Dermis blood vessel endothelial cell (primary cell): ENCODE results near the gene ZNF557. TPM values are rescaled to one million over a fixed set of nuclear protein-coding genes. Genes with fewer than 3 reads are reported as not detected.

Source experiments
- DNase-seq: peaks from one replicate; pipeline ENCODE4 v3.0.0; 2010
- total RNA-seq: library from RNA; depleted of rRNA; stranded (reverse); fragments of >200 nt; gene quantifications from 2 replicates; pipeline ENCODE4 v1.2.3, GENCODE V29; 2014

ZNF557 gene
- total RNA-seq, 1 donor from 2014 or later = 22.3 TPM

GRCh38 chr19:7076151-7076550 lies 6.6 kb downstream of the ZNF557 start:
- no peak for DNase-seq

- no peak for DNase-seq
Measured at GRCh38 chr19:7078008-7078407, 8.5 kb downstream of the ZNF557 start.

- peak; percentile 37 for DNase-seq
Measured at GRCh38 chr19:7083076-7083956, 13.8 kb downstream of the ZNF557 start.

GRCh38 chr19:7088999-7089398 lies 19.5 kb downstream of the ZNF557 start:
- DNase-seq = no peak

- DNase-seq = no peak
Measured at GRCh38 chr19:7098096-7098495, 28.6 kb downstream of the ZNF557 start.

GRCh38 chr19:7098701-7099596 lies 29.4 kb downstream of the ZNF557 start:
- DNase-seq = peak; percentile 91

- no peak for DNase-seq
Measured at GRCh38 chr19:7099597-7099921, 30.1 kb downstream of the ZNF557 start.

GRCh38 chr19:7101498-7102253 lies 32.2 kb downstream of the ZNF557 start:
- no peak for DNase-seq

GRCh38 chr19:7104747-7105447 lies 35.4 kb downstream of the ZNF557 start:
- no peak for DNase-seq

GRCh38 chr19:7106711-7107657 lies 37.5 kb downstream of the ZNF557 start:
- no peak for DNase-seq

- no peak for DNase-seq
Measured at GRCh38 chr19:7109678-7110289, 40.3 kb downstream of the ZNF557 start.

- DNase-seq = no peak
Measured at GRCh38 chr19:7112675-7113074, 43.2 kb downstream of the ZNF557 start.

- peak; percentile 10 for DNase-seq
Measured at GRCh38 chr19:7113233-7113632, 43.7 kb downstream of the ZNF557 start.

- DNase-seq = no peak
Measured at GRCh38 chr19:7115721-7116120, 46.2 kb downstream of the ZNF557 start.

GRCh38 chr19:7117248-7117647 lies 47.7 kb downstream of the ZNF557 start:
- DNase-seq = no peak

GRCh38 chr19:7119582-7119981 lies 50.1 kb downstream of the ZNF557 start:
- DNase-seq = no peak

- DNase-seq = no peak
Measured at GRCh38 chr19:7120499-7120898, 51.0 kb downstream of the ZNF557 start.

GRCh38 chr19:7122701-7123100 lies 53.2 kb downstream of the ZNF557 start:
- no peak for DNase-seq

- no peak for DNase-seq
Measured at GRCh38 chr19:7124782-7125181, 55.3 kb downstream of the ZNF557 start.

- DNase-seq = no peak
Measured at GRCh38 chr19:7125221-7125620, 55.7 kb downstream of the ZNF557 start.

GRCh38 chr19:7126132-7126531 lies 56.6 kb downstream of the ZNF557 start:
- DNase-seq = no peak
